Breast epithelium (tissue), 4 donors: Measurements from ENCODE around the gene FRMD3. TPM values are rescaled to one million over a fixed set of nuclear protein-coding genes. Genes with fewer than 3 reads are reported as not detected.
A peak's percentile ranks its signal among the peaks of the same experiment; 100 is the strongest.

ENCODE experiments used
- DNase-seq, 2 donors: peaks; one replicate each; pipeline ENCODE4 v3.0.0-alpha.2; 2019; ENCODE audit warnings: low spot score in 2 of 2
- H3K27ac ChIP-seq, 2 donors: fragments of 200-600 bp; sonication (generic) in 1 of 2; one replicate each; pipeline ENCODE4 v1.5.1; 2016 to 2019; ENCODE audit warnings: mild to moderate bottlenecking in 1 of 2
- H3K27me3 ChIP-seq, 2 donors: fragments of 200-600 bp; sonication (generic) in 1 of 2; one replicate each; pipeline versions ENCODE4 v1.5.1 to v1.6.0; 2017 to 2019; ENCODE audit warnings: control low read depth in 1 of 2, mild to moderate bottlenecking in 1 of 2
- H3K36me3 ChIP-seq: fragments of 200-600 bp; one replicate; pipeline ENCODE4 v1.5.1; 2019
- H3K4me1 ChIP-seq, 2 donors: fragments of 200-600 bp; sonication (generic); one replicate each; pipeline ENCODE4 v1.5.1; 2016 to 2019; ENCODE audit warnings: control low read depth in 1 of 2
- H3K4me3 ChIP-seq, 3 donors: fragments of 200-600 bp; sonication (generic); 1 replicate in 2 of 3; 2 replicates in 1 of 3; pipeline ENCODE4 v1.5.1; 2016 to 2019; ENCODE audit warnings: mild to moderate bottlenecking in 3 of 3, moderate library complexity in 2 of 3
- H3K9me3 ChIP-seq, 2 donors: fragments of 200-600 bp; sonication (generic) in 1 of 2; one replicate each; pipeline ENCODE4 v1.5.1; 2016 to 2019; ENCODE audit warnings: control low read depth in 1 of 2
- POLR2A ChIP-seq: fragments of 450-650 bp; IDR thresholded peaks from one replicate; pipeline ENCODE4 v1.6.1; 2016; ENCODE audit warnings: antibody characterized with exemption, mild to moderate bottlenecking, moderate library complexity
- POLR2AphosphoS5 ChIP-seq, 3 donors: sonication (generic); formaldehyde crosslinking; IDR thresholded peaks; one replicate each; pipeline ENCODE4 v1.6.1; 2017; ENCODE audit warnings: antibody characterized with exemption in 3 of 3
- intact Hi-C: fragments of 100-400 bp; cut with DNase I; formaldehyde crosslinking; loops from one replicate; pipeline ENCODE4 v1.15.1; 2023; ENCODE audit warnings: low total_unique reads
- total RNA-seq, 3 donors: library from RNA; depleted of rRNA; stranded (reverse); fragments of >200 nt; gene quantifications; one replicate each; pipeline ENCODE4 v1.1.0, GENCODE V29; 2016
- TF ChIP-seq, protein P1 (sequence below), 3 donors: fragments of 450-650 bp; IDR thresholded peaks; one replicate each; pipeline ENCODE4 v1.5.1; 2016 to 2017; ENCODE audit warnings: antibody characterized with exemption in 3 of 3, mild to moderate bottlenecking in 3 of 3, moderate library complexity in 3 of 3

The FRMD3 gene
- total RNA-seq, 3 donors from 2014 or later, result 6.3 to 14.1 (median 14.1) TPM

DNA sequence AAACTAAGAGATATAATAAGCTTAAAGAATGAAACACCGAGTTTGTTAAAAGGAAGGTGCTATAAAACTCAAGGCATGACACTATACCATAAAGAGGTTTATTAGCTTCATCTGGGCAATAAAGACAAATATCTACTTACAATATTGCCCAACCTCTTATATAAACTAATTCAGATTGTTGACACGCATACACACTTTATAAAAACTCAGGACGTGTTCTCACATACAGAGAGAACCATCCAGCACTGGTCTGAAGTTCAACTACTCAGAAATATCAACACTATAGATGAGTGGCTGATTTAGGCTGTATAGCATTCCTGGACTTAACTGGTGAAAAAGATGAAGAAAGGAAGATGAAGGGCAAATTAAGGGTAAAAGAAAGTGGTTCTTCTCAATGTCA is 81.2 kb downstream of the FRMD3 start:
- TF ChIP-seq POLR2A, result no peak
- TF ChIP-seq, protein P1, sequence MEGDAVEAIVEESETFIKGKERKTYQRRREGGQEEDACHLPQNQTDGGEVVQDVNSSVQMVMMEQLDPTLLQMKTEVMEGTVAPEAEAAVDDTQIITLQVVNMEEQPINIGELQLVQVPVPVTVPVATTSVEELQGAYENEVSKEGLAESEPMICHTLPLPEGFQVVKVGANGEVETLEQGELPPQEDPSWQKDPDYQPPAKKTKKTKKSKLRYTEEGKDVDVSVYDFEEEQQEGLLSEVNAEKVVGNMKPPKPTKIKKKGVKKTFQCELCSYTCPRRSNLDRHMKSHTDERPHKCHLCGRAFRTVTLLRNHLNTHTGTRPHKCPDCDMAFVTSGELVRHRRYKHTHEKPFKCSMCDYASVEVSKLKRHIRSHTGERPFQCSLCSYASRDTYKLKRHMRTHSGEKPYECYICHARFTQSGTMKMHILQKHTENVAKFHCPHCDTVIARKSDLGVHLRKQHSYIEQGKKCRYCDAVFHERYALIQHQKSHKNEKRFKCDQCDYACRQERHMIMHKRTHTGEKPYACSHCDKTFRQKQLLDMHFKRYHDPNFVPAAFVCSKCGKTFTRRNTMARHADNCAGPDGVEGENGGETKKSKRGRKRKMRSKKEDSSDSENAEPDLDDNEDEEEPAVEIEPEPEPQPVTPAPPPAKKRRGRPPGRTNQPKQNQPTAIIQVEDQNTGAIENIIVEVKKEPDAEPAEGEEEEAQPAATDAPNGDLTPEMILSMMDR (IDR thresholded peaks at IDR 0.05), result no peak
- TF ChIP-seq POLR2AphosphoS5 (IDR thresholded peaks at IDR 0.05), result no peak

DNA sequence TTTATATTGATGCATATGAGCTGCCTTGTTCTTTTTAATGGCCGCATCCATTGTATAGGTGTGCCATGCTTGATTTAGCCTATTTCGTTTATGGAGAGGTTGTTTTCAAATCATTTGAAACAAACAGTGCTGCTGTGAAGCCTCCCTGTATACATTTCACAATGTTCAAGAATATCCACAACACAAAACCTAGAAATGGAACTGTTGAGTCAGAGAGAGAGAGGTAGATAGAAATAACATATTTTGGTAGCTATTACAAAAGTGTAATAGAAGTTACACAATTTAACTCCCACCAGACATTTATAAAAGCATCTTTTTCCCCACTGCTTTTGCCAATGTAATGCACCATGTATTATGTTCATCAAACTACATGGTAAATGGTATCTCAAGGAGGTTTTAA is 82.0 kb downstream of the FRMD3 start:
- H3K9me3 ChIP-seq, result peaks cover 0 to 5% of the 10 kb centered on the region in 2 donors
- DNase-seq, result no peak

More for the DNA sequence above, 81.2 kb downstream of the FRMD3 start:
- H3K9me3 ChIP-seq, result peaks cover 0 to 6% of the 10 kb centered on the region in 2 donors
- intact Hi-C loops, result no loop called here
- no peak overlapping the region for H3K27ac ChIP-seq
- H3K4me1 ChIP-seq, result no peaks in the 10 kb centered on the region
- no peaks in the 10 kb centered on the region for H3K27me3 ChIP-seq
- H3K4me3 ChIP-seq, result no peak overlapping the region
- DNase-seq, result no peak
- H3K36me3 ChIP-seq, result no peaks in the 10 kb centered on the region

DNA sequence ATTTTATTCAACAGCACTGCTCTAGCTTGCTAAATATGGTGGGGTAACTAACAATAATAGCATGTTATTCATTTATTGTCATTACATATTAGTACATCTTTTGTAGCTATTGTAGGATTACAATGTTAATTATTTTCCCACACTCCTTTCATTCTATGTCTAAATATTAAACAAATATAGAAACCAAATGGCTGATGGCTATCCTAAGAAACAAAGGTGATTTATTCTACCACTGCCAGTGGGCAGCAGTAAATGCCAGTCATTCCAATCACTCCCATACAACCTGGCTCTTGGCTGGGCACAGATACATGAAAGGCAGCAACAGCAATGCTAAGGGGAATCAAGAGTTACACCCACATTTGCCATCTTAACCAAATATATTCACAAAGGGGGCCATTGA is 84.1 kb downstream of the FRMD3 start:
- no peak for DNase-seq
- TF ChIP-seq POLR2AphosphoS5 (IDR thresholded peaks at IDR 0.05), result no peak
- no peak for TF ChIP-seq POLR2A
- TF ChIP-seq, protein P1 (IDR thresholded peaks at IDR 0.05), result no peak
- no peaks in the 10 kb centered on the region for H3K27me3 ChIP-seq
- H3K4me1 ChIP-seq, result no peaks in the 10 kb centered on the region
- H3K9me3 ChIP-seq, result no peaks in the 10 kb centered on the region
- H3K27ac ChIP-seq, result no peak overlapping the region
- H3K4me3 ChIP-seq, result no peak overlapping the region
- H3K36me3 ChIP-seq, result no peaks in the 10 kb centered on the region
- intact Hi-C loops, result no loop called here

More for the DNA sequence above, 82.0 kb downstream of the FRMD3 start:
- H3K36me3 ChIP-seq, result no peaks in the 10 kb centered on the region
- no peaks in the 10 kb centered on the region for H3K4me1 ChIP-seq
- H3K4me3 ChIP-seq, result no peak overlapping the region
- intact Hi-C loops, result no loop called here
- H3K27ac ChIP-seq, result no peak overlapping the region
- no peaks in the 10 kb centered on the region for H3K27me3 ChIP-seq
- no peak for TF ChIP-seq POLR2AphosphoS5 (IDR thresholded peaks at IDR 0.05)
- TF ChIP-seq, protein P1 (IDR thresholded peaks at IDR 0.05), result no peak

DNA sequence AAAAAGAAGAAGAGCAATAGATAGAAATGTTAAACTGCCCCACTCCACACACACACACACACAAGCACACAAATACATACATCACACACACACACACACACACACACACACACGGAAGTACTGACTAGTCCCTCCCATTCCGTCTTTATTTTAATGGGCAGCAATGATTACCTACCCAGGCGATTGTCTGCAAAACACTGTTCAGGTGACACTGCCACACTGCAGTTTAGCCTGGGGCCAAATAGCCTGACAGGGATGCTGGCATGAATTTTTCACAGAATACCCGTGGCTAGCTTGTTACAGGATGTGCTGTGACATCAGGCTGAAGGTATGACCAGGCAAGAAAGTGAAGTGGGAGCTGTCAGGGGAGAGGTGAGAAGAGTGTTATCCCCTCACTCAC is 86.9 kb downstream of the FRMD3 start:
- no peaks in the 10 kb centered on the region for H3K4me1 ChIP-seq
- H3K27ac ChIP-seq, result peak overlapping the region; percentile 12 to 21
- peak; percentile 56 to 62 for DNase-seq
- H3K9me3 ChIP-seq, result no peaks in the 10 kb centered on the region
- intact Hi-C loops, result no loop called here
- no peak overlapping the region for H3K4me3 ChIP-seq
- no peaks in the 10 kb centered on the region for H3K27me3 ChIP-seq
- H3K36me3 ChIP-seq, result no peaks in the 10 kb centered on the region
- TF ChIP-seq POLR2AphosphoS5 (IDR thresholded peaks at IDR 0.05) (no peak), POLR2A (no peak)
- TF ChIP-seq, protein P1 (IDR thresholded peaks at IDR 0.05), result no peak

DNA sequence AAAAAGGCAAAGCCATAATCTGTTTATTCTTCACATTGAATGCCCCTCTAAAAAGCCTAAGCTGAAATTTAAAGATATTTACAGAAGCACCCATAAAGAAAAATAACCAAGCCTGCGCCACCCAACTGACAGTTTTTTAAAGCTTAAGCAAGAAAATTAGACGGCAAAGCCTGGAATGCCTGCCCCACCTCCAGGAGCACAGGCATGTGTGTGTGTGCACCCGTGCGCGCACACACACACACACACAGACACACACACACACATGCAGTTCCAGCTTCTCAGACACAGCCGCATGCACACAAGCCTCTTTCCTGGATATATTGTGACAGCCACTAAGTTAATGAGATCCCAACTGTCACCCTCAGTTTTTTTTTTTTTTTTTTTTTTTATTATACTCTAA is 88.2 kb downstream of the FRMD3 start:
- Histone ChIP-seq H3K4me3 (no peak overlapping the region), H3K27ac (no peak overlapping the region), H3K9me3 (no peaks in the 10 kb centered on the region), H3K27me3 (no peaks in the 10 kb centered on the region), H3K4me1 (no peaks in the 10 kb centered on the region), H3K36me3 (no peaks in the 10 kb centered on the region)
- DNase-seq, result no peak
- TF ChIP-seq POLR2AphosphoS5 (IDR thresholded peaks at IDR 0.05), result no peak
- TF ChIP-seq, protein P1 (IDR thresholded peaks at IDR 0.05), result no peak
- TF ChIP-seq POLR2A, result no peak
- intact Hi-C loops, result no loop called here
